Activated CD8-positive, alpha-beta memory T cell treated with anti-CD3 and anti-CD28 coated beads, Interleukin-2, amount 50 U/mL, for 4 hours (primary cell): ENCODE data around the gene CLEC1B.
"Not testable (repeated sequence)": the region's sequence is repeated elsewhere in the genome, so short reads cannot be mapped to it uniquely, and the experiment has no call there.

ENCODE experiments used
- DNase-seq: peaks from one replicate; pipeline ENCODE4 v3.0.0-alpha.2; 2020

The CLEC1B gene

DNA sequence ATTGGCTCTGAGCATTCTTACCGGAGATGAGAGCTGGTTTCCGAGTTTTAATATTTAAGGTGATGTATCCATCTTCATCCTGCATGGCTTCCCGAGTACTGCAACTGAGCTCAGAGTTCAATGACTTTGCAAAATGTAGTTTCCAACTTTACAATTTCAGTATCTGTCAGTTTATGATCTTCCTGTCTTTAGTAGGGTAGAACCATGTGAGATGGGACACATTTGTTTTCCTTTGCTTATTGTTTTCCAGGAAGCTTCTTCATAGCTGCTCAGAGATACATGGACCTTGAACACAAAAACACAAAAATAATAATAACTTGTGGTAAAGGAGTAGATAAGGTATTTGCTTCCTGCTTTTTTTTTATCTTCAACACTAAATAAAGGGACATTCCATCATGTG lies at the start of gene CLEC1B:
TSS of gene CLEC1B (minus strand) at position 106 of the 400 bp plus-strand sequence. CDS start at position 85, 21 bp downstream.
- no peak for DNase-seq

DNA sequence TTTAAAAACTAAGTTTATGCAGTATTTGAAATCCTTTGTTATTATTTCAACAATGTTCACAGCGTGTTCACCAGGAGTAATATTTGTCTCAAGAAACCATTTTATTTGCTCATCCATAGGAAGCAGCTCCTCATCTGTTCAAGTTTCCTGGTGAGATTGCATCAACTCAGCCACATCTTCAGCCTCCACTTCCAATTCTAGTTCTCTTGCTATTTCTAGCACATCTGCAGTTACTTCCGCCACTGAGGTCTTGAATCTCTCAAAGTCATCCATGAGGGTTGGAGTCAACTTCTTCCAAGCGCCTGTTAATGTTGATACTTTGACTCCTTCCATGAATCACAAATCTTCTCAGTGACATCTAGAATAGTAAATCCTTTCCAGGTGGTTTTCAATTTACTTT lies 49.6 kb upstream of the CLEC1B start:
- DNase-seq, result no peak

DNA sequence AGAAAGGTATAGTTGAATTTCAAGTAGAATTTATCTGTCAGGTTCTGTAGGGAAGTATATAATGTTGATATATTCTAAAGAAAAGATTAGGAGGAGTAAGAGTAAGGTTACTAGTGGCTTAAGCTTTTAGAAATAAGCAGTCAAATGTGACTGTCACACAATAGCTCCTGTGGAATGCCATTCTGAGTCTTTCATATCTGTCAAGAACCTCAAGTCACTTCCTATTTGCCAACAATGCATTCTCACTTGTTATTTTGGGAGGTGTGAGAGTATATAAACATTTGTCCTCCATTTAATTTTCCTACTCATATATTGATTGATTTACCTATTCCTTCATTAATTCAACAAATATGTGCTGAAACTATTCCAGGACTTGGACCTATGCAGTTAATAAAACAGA lies 43.2 kb upstream of the CLEC1B start:
- DNase-seq, result no peak

DNA sequence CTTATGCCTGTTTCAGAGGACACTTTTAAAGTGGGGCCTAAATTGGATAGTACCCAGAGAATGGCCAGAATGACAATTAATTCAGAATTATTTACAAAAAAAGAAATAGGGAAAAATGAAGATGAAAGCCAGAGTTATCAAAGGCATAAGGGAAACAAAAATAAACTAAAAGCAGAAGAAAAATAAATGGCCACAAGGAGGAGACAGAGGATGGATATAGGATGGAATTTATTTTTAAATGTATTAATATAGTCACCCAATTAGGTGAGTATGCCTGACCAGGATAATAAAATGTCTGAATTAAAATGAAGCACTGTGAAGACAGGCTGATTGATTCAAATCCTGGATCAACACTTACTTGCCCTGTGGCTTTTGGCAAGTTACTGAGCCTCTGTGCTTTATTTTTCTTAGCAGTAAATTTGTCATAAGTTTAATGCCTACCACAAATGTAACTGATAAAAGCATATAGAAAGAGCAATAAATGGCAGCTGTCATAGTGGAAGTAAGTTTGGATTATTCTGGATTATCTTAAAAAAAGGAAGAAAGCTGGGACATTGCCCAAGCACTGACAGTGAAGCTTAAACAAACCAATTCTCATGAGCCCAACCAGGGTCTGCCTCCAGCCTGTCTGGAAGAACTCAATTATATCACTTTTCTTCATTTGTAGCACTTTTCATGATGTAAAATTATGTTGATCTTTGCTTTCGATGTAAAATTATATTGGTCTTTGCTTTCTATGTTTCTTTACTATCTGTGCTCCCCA lies 35.0 kb upstream of the CLEC1B start:
- DNase-seq, result no peak

DNA sequence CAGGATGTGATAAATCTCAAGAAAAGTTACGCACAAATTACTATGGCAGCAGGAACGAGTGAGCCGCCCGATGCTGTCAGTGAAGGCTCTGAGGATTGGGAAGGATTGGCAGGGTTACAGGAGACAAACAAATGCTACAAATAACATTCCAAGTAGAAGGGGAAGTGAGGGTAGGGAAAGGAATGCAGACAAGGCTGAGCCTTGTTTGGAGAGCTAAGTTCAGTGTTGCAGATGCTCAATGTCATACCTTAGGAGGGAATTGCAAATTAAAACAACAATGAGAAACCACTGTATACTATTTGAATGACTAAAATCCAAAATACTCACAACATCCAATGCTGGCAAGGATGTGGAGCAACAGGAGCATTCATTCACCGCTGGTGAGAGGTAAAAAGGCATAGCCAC lies 32.9 kb upstream of the CLEC1B start:
- no peak for DNase-seq

DNA sequence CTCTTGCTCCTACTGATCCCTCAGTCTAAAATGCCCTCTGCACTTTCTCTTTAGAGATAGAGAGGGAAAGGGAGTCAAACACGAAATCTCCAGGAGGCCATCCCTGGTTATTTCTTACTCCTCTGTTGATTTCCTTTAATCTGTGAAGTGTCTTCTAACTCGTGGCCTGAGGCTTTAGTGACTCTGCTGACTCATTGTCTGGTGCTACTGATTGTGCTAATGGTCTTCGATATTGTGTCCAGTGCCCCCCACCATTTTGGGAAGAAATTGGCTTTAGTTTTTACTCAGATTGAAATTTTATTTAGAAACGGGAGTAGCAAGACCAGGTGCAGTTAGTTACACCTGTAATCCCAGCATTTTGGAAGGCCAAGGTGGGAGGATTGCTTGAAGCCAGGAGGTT lies 32.4 kb upstream of the CLEC1B start:
- no peak for DNase-seq

DNA sequence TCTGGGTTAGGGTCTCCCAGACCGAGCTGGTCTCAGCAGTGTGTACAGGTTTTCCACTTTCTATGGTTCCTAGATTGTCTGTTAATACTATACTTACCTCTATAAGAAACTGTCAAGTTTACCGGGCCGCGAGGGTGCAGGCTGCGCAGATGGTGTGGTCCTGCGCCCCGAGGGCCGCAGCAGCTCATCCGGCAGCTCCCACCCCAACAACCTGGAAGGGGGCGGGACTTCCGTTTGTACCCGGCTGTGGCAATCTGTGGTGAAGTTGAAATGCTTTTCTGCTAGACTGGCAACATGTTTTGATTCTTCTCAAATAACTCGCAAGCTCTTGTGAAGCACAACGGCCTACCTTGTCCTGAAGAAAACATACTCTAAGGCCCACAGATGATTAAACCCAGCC lies 31.5 kb upstream of the CLEC1B start, which contains the start of gene CLEC9A:
TSS of gene CLEC9A (plus strand) at position 237 of the 400 bp plus-strand sequence. CDS start 22,006 bp downstream, outside the sequence.
- no peak for DNase-seq

DNA sequence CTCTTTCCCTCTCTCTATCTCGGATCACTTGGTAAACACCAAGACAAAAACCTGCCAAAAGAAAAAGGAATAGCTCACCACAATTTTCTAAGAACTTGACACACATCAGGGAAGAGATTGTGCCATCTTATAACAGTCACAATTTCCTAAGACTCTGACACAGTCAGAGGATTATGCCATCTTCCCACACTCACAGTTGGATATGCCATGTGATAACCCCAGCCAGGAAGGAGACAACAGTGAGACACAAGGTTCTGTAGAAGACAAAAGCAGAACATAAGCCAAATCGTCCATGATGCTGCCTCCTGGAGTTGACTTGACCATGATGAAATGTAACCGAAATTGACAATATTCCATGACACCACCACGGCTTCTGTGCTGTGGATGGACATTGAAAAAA lies 28.8 kb upstream of the CLEC1B start:
- DNase-seq, result no peak

DNA sequence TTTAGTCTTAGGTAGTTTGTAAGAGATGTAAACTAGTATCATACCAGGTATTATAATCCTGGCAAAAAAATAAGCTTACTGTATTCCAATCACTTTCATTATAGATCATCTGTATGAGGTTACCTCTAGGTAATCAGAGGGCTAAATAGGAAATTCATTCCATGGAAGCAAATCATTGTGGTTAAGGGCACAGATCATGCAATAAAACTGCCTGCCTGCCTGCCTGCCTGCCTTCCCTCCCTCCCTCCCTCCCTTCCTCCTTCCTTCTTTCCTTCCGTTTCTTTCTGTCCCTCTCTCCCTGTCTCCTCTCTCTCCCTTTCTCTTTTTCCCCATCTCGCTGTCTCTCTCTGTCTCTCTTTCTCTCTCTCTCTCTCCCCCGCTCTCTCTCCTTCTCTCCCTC lies 28.4 kb upstream of the CLEC1B start:
- no peak for DNase-seq

DNA sequence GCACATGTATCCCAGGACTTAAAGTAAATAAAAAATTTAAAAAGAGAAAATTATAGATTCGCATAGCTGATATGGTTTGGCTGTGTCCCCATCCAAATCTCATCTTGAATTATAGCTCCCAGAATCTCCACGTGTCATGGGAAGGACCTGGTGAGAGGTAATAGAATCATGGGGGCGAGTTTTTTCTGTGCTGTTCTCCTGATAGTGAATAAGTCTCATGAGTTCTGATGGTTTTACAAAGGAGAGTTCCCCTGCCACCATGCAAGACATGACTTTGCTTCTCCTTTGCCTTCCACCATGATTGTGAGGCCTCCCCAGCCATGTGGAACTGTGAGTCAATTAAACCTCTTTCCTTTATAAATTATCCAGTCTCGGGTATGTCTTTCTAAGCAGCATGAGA lies 27.7 kb upstream of the CLEC1B start:
- DNase-seq, result not testable (repeated sequence)

DNA sequence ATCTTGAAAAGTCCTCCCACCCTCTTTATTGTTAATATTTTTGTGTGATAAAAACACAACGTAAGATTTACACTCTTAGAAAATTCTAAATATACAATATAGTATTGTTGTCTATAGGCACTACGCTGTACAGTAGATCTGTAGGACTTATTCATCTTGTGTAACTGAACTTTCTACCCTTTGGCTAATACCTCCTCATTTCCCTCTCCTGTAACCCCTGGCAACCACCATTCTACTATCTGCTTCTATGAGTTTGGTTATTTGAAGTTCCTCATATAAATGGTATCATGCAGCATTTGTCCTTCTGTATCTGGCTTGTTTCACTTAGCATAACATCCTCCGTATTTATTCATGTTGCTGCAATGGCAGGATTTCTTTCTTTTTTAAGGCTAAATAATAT lies 26.3 kb upstream of the CLEC1B start:
- no peak for DNase-seq

DNA sequence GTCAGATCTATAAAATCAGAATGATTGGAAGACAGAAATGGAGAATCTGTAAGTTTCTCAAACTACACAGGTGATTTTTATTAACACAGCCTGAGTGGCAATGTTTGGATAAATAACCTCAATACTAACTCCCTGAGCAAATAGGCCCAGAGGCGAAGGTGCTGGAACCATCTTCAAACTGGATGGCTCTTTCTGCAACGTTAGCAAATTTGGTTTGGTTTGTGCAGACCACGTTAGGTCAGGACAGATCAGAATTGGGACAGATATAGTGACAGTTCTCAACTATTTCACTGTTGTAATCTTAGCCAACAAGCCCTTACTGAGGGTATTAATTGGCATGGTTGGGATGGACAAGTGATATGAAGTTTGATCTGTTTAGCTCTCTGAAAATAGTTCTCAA lies 22.4 kb upstream of the CLEC1B start:
- DNase-seq, result no peak

DNA sequence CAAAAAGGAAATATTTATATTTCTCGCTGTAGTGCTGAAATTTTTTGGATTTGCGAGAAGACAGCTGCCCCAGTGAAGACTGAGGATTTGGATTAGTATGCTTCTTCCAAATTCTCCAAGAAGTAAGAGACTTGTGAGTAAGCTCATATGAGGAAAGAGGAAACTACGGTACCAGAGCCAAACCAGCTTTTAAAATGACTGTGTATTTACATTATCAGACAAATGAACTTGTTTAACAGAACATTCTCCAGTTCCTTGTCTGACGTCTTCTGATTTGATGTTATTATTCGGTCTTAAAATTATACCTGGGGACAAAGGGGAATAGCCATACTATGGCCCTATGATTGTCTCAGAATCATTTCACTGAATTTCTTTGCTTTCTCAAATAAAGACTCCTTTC lies 19.5 kb upstream of the CLEC1B start:
- no peak for DNase-seq

DNA sequence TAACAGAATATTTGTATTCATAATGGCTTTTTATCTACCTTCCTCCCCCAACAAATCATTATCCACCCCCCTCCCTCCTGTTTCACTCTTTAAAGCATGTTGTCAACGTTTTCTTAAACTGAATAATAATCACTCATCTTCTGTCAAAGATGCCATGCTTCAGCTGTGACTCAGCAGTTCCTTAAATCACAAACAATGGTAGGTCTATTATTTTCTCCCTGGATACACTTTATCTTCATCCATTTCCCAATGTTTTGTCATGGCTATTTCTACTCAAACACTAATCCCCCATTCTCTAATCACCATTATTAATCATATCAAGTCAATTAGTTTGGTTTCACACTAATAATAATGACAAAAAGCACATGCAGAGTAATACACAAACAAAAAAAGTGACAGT lies 18.0 kb upstream of the CLEC1B start:
- DNase-seq, result no peak

DNA sequence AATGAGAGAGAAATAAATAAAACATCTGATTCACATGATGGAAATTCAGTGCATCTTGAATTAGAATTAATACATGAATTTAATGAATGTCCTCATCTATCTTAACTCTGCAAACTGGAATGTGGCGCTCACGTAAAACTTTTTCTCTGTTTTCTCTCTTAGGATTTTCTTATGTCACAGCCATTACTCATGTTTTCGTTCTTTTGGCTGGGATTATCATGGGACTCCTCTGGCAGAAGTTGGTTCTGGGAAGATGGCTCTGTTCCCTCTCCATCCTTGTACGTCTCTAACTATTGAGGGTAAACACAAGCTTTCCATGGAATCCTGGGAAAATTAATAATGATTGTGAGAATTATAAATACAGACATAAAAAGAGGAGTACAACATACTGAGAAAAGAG lies 16.5 kb upstream of the CLEC1B start:
- no peak for DNase-seq

DNA sequence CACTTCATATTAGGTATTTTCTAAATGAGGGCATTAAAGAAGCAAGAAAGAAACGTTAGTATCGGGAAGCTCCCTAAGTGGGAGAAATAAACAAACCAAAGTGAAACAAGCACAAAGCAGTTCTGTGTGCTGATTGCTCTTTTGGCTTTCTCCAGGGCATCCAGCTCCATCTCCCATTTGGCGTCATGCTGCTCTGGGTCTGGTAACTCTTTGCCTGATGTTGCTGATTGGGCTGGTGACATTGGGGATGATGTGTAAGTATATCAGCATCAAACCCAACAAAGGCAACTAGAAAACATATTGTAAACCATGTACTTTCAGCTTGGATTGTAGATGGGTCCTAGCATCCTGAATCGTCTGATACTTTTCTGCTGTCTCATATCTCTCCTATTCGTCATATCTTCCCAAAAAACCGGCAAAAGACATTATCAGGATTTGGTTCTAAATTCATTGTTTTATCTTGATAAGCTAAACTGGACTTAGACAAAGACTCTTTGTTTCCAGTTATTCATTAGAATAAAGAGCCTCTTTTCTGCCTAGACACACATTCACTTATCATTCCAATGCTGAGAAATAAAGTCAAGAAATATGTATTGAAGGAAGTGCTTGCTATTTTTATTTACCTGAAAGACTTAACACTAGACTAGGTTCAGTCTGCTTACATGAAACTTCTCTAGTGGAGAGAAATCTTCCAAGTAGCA lies 13.9 kb upstream of the CLEC1B start:
- DNase-seq, result no peak

DNA sequence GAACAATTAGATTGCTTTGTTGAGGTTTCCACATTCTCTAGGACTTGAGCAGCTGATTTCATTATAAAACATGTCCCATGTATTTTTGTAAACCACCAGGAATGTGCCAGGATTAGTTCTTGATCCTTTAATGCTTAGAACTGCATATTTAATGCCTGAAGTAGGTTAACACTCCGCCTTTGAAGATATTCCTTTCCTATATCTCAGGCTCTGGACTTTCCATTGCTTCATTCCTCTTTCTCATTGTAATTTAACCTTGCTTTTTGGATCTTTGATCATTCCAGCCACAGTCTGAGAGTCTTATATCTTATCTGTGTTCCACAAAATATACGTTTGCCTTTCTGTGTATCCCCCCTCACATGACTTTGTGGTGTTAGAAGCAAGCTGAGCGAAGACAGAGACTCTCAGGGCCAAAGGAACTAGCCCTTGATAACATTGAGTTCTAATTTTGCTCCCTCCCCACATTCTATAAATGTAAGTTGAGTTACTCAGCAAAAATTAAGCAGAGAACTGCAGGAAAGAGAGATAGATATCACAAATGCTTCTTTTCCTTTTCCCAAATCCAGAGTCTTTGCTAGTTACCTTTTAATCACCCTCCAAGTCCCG lies 2.4 kb upstream of the CLEC1B start:
- DNase-seq, result no peak

DNA sequence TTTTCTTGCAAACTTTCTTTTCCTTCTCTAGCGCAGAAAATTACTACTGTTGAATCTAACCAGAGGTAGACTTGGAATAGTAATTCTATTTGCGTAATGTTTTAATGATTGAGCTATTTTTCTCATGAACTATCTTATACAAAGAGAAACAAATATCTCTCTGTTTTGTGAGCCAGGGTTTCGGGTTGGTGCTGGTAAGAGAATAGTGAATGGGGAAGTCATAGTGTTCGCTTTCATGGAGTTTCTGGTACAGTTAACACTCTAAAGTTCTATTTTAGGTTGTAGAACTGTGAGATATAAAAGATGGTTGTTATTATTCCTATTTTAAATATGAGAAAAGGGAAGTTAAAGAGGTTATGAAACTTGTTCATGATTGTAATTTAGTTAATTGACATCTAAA lies 6.6 kb downstream of the CLEC1B start:
- DNase-seq, result no peak

DNA sequence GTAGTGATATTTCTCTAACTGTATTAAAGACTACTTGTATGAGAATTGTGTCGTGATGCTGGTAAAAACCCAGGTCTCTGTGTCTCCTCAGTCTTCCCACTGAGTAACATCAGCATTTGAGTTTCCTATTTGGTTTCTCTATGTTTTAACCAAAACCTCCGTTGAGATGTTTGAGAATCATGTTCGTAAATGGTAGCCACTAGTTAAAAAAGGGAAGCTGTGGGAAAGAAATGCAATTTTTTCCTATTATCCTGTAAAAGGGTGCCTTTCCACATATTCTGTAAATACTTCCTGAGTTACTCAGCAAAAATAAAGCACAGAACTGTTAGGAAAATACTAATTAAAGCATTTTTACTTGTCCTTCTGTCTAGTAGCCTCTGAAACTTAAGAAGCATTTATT lies 7.0 kb downstream of the CLEC1B start:
- DNase-seq, result no peak

DNA sequence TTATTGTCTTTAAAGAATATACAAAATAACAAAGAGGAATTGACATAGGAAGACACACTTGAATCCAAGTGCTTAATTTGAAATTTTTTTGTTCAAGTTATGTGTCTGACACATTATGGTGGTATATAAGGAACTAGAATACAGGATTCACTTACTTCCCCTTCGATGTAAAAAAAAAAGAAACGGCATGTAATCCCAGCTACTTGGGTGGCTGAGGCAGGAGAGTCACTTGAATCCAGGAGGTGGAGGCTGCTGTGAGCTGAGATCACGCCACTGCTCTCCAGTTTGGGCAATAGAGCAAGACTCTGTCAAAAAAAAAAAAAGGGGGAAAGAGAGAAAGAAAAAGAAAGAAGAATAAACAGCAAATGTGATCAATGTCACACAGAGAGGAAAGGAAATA lies 18.8 kb downstream of the CLEC1B start:
- no peak for DNase-seq

DNA sequence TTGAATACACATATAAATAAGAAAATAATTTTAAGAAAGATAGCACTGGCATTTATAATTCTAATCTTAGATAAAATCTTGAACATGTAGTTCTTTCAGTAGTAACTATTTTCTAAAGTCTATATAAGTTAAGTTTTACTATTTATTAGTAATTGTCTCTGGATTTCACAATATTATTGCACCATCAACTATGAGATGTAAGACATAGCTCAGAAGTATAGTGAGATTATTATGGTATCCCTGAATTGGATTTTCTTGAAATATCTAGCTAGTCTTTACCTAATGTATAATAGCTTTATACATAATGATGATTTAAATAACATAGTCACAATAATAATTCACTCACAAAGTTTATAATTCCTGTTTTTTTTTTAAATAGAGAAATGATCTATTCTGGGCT lies 21.0 kb downstream of the CLEC1B start:
- no peak for DNase-seq

DNA sequence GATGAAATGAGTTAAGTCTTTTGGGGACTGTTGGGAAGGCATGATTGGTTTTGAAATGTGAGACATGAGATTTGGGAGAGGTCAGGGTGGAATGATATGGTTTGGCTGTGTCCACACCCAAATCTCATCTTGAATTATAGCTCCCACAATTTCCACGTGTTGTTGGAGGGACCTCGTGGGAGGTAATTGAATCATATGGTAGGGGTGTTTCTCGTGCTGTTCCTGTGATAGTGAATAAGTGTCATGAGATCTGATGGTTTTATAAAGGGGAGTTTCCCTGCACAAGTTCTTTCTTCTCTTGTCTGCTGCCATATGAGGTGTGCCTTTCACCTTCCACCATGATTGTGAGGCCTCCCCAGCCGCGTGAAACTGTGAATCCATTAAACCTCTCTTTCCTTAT lies 22.3 kb downstream of the CLEC1B start:
- DNase-seq, result not testable (repeated sequence)

DNA sequence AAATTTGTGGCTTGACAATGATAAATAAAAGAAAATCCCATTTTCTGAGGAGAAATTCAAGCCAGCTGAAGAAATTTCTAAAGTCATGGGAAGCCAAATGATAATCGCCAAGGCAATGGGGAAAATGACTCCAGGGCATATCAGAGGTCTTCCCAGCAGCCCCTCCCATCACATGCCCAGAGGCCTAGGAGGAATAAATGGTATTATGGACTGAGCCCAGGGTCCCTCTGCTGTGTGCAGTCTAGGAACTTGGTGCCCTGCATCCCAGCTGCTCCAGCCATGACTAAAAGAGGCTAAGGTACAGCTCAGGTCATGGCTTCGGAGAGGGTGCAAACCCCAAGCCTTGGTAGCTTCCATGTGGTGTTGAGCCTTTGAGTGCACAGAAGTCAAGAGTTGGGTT lies 23.3 kb downstream of the CLEC1B start:
- DNase-seq, result no peak

DNA sequence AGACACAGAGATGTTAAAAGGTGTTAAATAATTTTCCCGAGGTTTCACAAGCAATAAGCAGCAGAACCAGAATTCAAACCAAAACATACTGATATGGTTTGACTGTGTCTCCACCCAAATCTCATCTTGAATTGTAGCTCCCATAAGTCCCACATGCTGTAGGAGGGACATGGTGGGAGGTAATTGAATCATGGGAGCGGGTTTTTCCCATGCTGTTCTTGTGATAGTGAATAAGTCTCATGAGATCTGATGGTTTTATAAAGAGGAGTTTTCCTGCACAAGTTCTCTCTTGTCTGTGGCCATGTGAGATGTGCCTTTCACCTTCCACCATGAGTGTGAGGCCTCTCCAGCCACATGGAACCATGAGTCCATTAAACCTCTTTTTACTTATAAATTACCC lies 24.2 kb downstream of the CLEC1B start:
- not testable (repeated sequence) for DNase-seq
